HCT116 (cell line): ENCODE results near the gene ABCB6. TPM values are rescaled to one million over a fixed set of nuclear protein-coding genes. Genes with fewer than 3 reads are reported as not detected.

Experiments
- ATF3 ChIP-seq: IDR thresholded peaks from 2 replicates; pipeline ENCODE4 v1.6.1; 2012
- SP1 ChIP-seq: IDR thresholded peaks from 2 replicates; pipeline ENCODE4 v1.6.1; 2012; ENCODE audit warnings: low read depth
- total RNA-seq: library from RNA; stranded (reverse); gene quantifications from one replicate; pipeline ENCODE4 v1.2.1, GENCODE V29; 2021; ENCODE audit not compliant: unreplicated experiment
- TF ChIP-seq, protein P1 (sequence below): IDR thresholded peaks from 2 replicates; pipeline ENCODE4 v1.6.1; 2011; ENCODE audit warnings: mild to moderate bottlenecking, low read length, moderate library complexity; ENCODE audit not compliant: insufficient replicate concordance; ENCODE audit errors: extremely low read depth

The ABCB6 gene
- total RNA-seq, 1 experiment from 2014 or later: 24.5 TPM

GRCh38 chr2:219160186-219161017 lies 58.4 kb downstream of the ABCB6 start, which contains the start of gene NHEJ1 (continued):
- TF ChIP-seq, protein P1, sequence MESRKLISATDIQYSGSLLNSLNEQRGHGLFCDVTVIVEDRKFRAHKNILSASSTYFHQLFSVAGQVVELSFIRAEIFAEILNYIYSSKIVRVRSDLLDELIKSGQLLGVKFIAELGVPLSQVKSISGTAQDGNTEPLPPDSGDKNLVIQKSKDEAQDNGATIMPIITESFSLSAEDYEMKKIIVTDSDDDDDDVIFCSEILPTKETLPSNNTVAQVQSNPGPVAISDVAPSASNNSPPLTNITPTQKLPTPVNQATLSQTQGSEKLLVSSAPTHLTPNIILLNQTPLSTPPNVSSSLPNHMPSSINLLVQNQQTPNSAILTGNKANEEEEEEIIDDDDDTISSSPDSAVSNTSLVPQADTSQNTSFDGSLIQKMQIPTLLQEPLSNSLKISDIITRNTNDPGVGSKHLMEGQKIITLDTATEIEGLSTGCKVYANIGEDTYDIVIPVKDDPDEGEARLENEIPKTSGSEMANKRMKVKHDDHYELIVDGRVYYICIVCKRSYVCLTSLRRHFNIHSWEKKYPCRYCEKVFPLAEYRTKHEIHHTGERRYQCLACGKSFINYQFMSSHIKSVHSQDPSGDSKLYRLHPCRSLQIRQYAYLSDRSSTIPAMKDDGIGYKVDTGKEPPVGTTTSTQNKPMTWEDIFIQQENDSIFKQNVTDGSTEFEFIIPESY: no peak
- TF ChIP-seq SP1 (peak; percentile 56), ATF3 (no peak)

Other genes starting within 250 kb of the ABCB6 start
- not detected for gene FEV, start 233.8 kb downstream of the ABCB6 start, total RNA-seq
- not detected for gene CRYBA2, start 225.5 kb downstream of the ABCB6 start, total RNA-seq
- 0.52 TPM for gene CFAP65, start 177.4 kb downstream of the ABCB6 start, total RNA-seq
- 0.17 TPM for gene IHH, start 158.0 kb downstream of the ABCB6 start, total RNA-seq
- 16.4 TPM for gene NHEJ1, start 58.1 kb downstream of the ABCB6 start, total RNA-seq
- 4.8 TPM for gene SLC23A3, start 48.9 kb downstream of the ABCB6 start, total RNA-seq
- 41.9 TPM for gene CNPPD1, start 42.0 kb downstream of the ABCB6 start, total RNA-seq
- gene RETREG2, start 40.7 kb downstream of the ABCB6 start, total RNA-seq: 63.7 TPM
- gene ZFAND2B, start 12.2 kb downstream of the ABCB6 start, total RNA-seq: 31.4 TPM
- 51.8 TPM for gene ATG9A, start 10.7 kb upstream of the ABCB6 start, total RNA-seq
- gene ANKZF1, start 10.8 kb upstream of the ABCB6 start, total RNA-seq: 64.7 TPM
- gene GLB1L, start 26.5 kb upstream of the ABCB6 start, total RNA-seq: 6.6 TPM
- 31.4 TPM for gene STK16, start 26.5 kb upstream of the ABCB6 start, total RNA-seq
- gene TUBA4B, start 34.3 kb upstream of the ABCB6 start, total RNA-seq: not detected
- gene TUBA4A, start 35.0 kb upstream of the ABCB6 start, total RNA-seq: 32.7 TPM
- gene DNAJB2, start 60.4 kb upstream of the ABCB6 start, total RNA-seq: 36.2 TPM
- gene PTPRN, start 90.4 kb upstream of the ABCB6 start, total RNA-seq: not detected
- gene RESP18, start 113.8 kb upstream of the ABCB6 start, total RNA-seq: not detected
- gene DNPEP, start 169.0 kb upstream of the ABCB6 start, total RNA-seq: 80.1 TPM
- gene DES, start 199.4 kb upstream of the ABCB6 start, total RNA-seq: 4.2 TPM
- 56.6 TPM for gene SPEG, start 215.9 kb upstream of the ABCB6 start, total RNA-seq